ENCODE measurements around the gene TOP2B. TPM values are rescaled to one million over a fixed set of nuclear protein-coding genes. Genes with fewer than 3 reads are reported as not detected.

Gene TOP2B
- total RNA-seq, 1 donor from 2014 or later = 195 TPM

DNA sequence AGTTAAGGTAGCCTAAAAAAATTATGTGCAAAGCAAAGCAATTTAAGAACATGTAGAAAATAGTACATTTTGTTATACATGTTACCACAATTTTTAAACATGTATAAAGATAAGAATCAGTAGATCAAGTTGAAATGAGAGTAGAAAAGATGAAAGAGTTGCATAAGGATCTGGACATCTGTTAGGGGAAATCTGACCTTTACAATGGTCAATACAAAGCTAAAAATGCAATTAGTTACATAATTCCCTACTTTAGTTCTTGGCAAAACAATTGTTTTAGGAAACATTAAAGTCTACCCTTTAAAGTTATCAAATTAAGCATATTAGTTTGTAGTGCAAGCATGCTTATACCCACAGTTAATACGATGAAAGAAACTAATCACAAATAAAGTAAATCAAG, 32.7 kb downstream of the TOP2B start:
- no peaks in the 10 kb centered on the region for H3K4me1 Mint-ChIP-seq (ENCODE audit: unreplicated experiment)
- no peaks in the 10 kb centered on the region for H3K27me3 Mint-ChIP-seq (ENCODE audit: unreplicated experiment)
- peaks cover 7% of the 10 kb centered on the region for H3K36me3 Mint-ChIP-seq (ENCODE audit: low read depth, unreplicated experiment)
- DNase-seq (ENCODE audit: low spot score) = no peak
- H3K27ac Mint-ChIP-seq (ENCODE audit: unreplicated experiment) = no peak overlapping the region
- H3K9me3 Mint-ChIP-seq (ENCODE audit: unreplicated experiment) = no peaks in the 10 kb centered on the region
- TF ChIP-seq, protein P1, sequence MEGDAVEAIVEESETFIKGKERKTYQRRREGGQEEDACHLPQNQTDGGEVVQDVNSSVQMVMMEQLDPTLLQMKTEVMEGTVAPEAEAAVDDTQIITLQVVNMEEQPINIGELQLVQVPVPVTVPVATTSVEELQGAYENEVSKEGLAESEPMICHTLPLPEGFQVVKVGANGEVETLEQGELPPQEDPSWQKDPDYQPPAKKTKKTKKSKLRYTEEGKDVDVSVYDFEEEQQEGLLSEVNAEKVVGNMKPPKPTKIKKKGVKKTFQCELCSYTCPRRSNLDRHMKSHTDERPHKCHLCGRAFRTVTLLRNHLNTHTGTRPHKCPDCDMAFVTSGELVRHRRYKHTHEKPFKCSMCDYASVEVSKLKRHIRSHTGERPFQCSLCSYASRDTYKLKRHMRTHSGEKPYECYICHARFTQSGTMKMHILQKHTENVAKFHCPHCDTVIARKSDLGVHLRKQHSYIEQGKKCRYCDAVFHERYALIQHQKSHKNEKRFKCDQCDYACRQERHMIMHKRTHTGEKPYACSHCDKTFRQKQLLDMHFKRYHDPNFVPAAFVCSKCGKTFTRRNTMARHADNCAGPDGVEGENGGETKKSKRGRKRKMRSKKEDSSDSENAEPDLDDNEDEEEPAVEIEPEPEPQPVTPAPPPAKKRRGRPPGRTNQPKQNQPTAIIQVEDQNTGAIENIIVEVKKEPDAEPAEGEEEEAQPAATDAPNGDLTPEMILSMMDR (IDR thresholded peaks at IDR 0.05; ENCODE audit: unreplicated experiment) = no peak
- no peak overlapping the region for H3K4me3 Mint-ChIP-seq (ENCODE audit: unreplicated experiment)

DNA sequence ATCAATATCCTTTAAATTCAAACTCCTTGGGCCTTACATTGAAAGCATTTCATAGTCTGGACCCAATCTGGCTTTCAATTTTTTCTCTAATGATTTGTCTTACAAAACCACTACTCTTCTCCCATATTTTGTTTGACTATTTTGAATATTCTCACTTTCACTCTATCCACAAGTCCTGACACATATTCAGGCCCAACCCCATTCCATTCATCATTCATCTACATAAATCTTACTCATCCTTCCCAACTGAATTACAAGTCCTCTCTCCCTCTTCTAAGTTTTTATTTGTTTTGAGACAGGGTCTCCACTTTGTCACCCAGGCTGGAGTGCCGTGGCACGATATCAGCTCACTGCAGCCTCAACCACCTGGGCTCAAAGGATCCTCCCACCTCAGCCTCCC, 43.6 kb downstream of the TOP2B start:
- DNase-seq (ENCODE audit: low spot score) = no peak
- H3K36me3 Mint-ChIP-seq (ENCODE audit: low read depth, unreplicated experiment) = peaks cover 18% of the 10 kb centered on the region
- no peaks in the 10 kb centered on the region for H3K27me3 Mint-ChIP-seq (ENCODE audit: unreplicated experiment)
- H3K9me3 Mint-ChIP-seq (ENCODE audit: unreplicated experiment) = no peaks in the 10 kb centered on the region
- H3K4me3 Mint-ChIP-seq (ENCODE audit: unreplicated experiment) = no peak overlapping the region
- peak overlapping the region; percentile 44 for H3K27ac Mint-ChIP-seq (ENCODE audit: unreplicated experiment)
- TF ChIP-seq, protein P1 (IDR thresholded peaks at IDR 0.05; ENCODE audit: unreplicated experiment) = no peak
- no peaks in the 10 kb centered on the region for H3K4me1 Mint-ChIP-seq (ENCODE audit: unreplicated experiment)

DNA sequence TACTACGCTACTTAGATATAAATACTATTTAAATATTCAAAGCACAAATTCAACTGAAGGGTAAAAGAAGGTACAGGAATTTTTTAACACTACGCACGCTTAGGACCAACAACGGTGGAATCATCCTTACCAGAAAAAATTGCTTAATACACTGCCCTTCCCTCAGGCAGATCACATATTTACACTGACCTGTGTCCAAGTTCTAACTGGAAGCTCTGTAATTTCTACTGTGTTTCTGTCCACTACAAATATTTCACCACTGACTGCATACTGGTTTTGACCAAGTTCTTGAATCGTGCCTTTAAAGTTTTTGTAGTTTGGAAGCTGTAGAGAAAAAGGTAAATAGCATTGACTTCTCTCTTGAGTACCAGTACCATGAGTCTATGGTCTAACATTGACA, 44.2 kb downstream of the TOP2B start:
- no peak for DNase-seq (ENCODE audit: low spot score)
- H3K9me3 Mint-ChIP-seq (ENCODE audit: unreplicated experiment) = no peaks in the 10 kb centered on the region
- H3K4me1 Mint-ChIP-seq (ENCODE audit: unreplicated experiment) = no peaks in the 10 kb centered on the region
- no peaks in the 10 kb centered on the region for H3K27me3 Mint-ChIP-seq (ENCODE audit: unreplicated experiment)
- TF ChIP-seq, protein P1 (IDR thresholded peaks at IDR 0.05; ENCODE audit: unreplicated experiment) = no peak
- H3K27ac Mint-ChIP-seq (ENCODE audit: unreplicated experiment) = no peak overlapping the region
- H3K36me3 Mint-ChIP-seq (ENCODE audit: low read depth, unreplicated experiment) = peaks cover 18% of the 10 kb centered on the region
- H3K4me3 Mint-ChIP-seq (ENCODE audit: unreplicated experiment) = no peak overlapping the region

DNA sequence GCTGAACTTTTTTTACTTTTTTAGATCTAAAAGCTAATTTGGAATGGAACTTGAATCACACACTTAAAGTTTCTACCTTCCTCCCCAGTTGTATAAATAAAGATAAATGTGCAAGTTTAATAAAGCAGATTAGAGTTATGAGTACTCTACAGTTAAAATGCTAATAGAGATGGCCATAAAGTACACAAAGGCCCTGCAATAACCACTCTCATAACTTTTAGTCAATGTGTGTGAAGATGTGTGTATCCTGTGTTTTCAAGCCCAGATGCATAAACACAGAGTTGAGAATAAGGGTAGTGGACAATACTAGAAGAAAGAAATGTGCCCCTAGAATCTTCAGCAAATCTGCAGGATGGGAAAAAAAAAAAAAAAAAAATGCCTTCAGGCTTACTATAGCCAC, 45.3 kb downstream of the TOP2B start:
- Mint-ChIP-seq H3K27ac (ENCODE audit: unreplicated experiment) (no peak overlapping the region), H3K4me3 (ENCODE audit: unreplicated experiment) (no peak overlapping the region), H3K36me3 (ENCODE audit: low read depth, unreplicated experiment) (peaks cover 23% of the 10 kb centered on the region), H3K27me3 (ENCODE audit: unreplicated experiment) (no peaks in the 10 kb centered on the region), H3K4me1 (ENCODE audit: unreplicated experiment) (no peaks in the 10 kb centered on the region), H3K9me3 (ENCODE audit: unreplicated experiment) (no peaks in the 10 kb centered on the region)
- DNase-seq (ENCODE audit: low spot score) = no peak
- TF ChIP-seq, protein P1 (IDR thresholded peaks at IDR 0.05; ENCODE audit: unreplicated experiment) = no peak

DNA sequence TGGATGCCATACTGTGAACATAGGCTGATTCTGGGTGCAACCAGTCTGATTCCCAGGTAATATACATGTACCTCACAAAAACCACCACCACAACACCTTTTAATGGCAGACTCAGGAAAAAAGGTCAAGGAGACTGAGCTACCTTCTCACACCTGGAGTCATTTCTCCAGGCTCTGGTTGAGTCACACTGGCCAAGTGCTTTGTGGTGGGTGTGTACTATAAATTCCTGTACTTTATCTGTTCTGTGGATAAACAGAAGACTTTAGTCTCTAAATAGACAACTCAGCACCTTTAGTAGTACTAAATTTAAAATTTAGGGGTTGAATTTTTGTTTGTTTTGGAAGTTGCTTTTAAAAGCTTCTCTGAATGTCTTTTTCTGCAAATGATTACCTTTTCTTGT, 46.7 kb downstream of the TOP2B start:
- H3K36me3 Mint-ChIP-seq (ENCODE audit: low read depth, unreplicated experiment) = peaks cover 23% of the 10 kb centered on the region
- no peak overlapping the region for H3K27ac Mint-ChIP-seq (ENCODE audit: unreplicated experiment)
- no peak for DNase-seq (ENCODE audit: low spot score)
- no peaks in the 10 kb centered on the region for H3K27me3 Mint-ChIP-seq (ENCODE audit: unreplicated experiment)
- H3K9me3 Mint-ChIP-seq (ENCODE audit: unreplicated experiment) = no peaks in the 10 kb centered on the region
- no peak overlapping the region for H3K4me3 Mint-ChIP-seq (ENCODE audit: unreplicated experiment)
- no peaks in the 10 kb centered on the region for H3K4me1 Mint-ChIP-seq (ENCODE audit: unreplicated experiment)
- TF ChIP-seq, protein P1 (IDR thresholded peaks at IDR 0.05; ENCODE audit: unreplicated experiment) = no peak
